Measurements from ENCODE around the gene ZDHHC8.

GRCh38 chr22:20106205-20106848 is 25.3 kb upstream of the ZDHHC8 start:
- TF ChIP-seq GATA2 (IDR thresholded peaks at IDR 0.05; ENCODE audit: insufficient read depth, insufficient read length, low read depth, low read length) (no peak), POLR2A (IDR thresholded peaks at IDR 0.05; ENCODE audit: low read depth, low read length) (no peak), CTCF (IDR thresholded peaks at IDR 0.05; ENCODE audit: extremely low read depth in 1 of 2, insufficient read depth in 1 of 2, low read depth in 1 of 2, low read length in 2 of 2) (no peak)
